ENCODE measurements around the gene JAG1. TPM values are rescaled to one million over a fixed set of nuclear protein-coding genes. Genes with fewer than 3 reads are reported as not detected.

The JAG1 gene
- total and polyA plus RNA-seq, 2 donors (not counting 3 experiments of a cell fraction or from before 2014, with no cell fraction given), result 19.7 to 37.0 TPM

- H3K79me2 ChIP-seq (ENCODE audit: control insufficient read depth, insufficient read depth, low read length), result peaks cover 51% of the 10 kb centered on the region
- intact Hi-C loops (cut with micrococcal nuclease) (no loop called here), dilution Hi-C loops (cut with MboI; ENCODE audit: extremely low pct_ligation_motif_present, low sequenced_read_pairs) (no loop called here)
- H4K20me1 ChIP-seq (replicated peaks; ENCODE audit: control insufficient read depth, extremely low read depth, insufficient read depth, low read length), result no peaks in the 10 kb centered on the region
- TF ChIP-seq MYC (IDR thresholded peaks at IDR 0.05; ENCODE audit: low read depth, low read length), result no peak
- peaks cover 21% of the 10 kb centered on the region for H3K4me1 ChIP-seq (ENCODE audit: control insufficient read depth, extremely low read depth, insufficient read depth, low read length)
- FAIRE-seq, result no peak
- H3K27ac ChIP-seq (ENCODE audit: insufficient read depth, low read depth, low read length), result no peak overlapping the region
- peaks cover 20 to 51% of the 10 kb centered on the region in 2 experiments for H3K36me3 ChIP-seq (ENCODE audit: control insufficient read depth in 2 of 2, extremely low read depth in 1 of 2, insufficient read depth in 2 of 2, low read length in 2 of 2)
- H3K4me2 ChIP-seq (ENCODE audit: insufficient read depth, low read length), result no peak overlapping the region
- CTCF ChIA-PET, result interaction anchor here (1.3 to 1.6 kb wide), 2 partner anchors 8 to 10 kb away, joined by 3 to 5 read pairs; no protein-coding TSS in a partner anchor
- no peaks in the 10 kb centered on the region for H3K9me1 ChIP-seq (replicated peaks; ENCODE audit: control insufficient read depth, extremely low read depth, insufficient read depth, low read length)
- H2AFZ ChIP-seq (ENCODE audit: low read depth, low read length), result no peak overlapping the region
- H3K9me3 ChIP-seq (replicated peaks; ENCODE audit: control insufficient read depth, insufficient read depth, low read length), result no peaks in the 10 kb centered on the region
- POLR2A ChIA-PET, result no interaction called here
- no peak overlapping the region for H3K4me3 ChIP-seq (replicated peaks in 1 of 3; ENCODE audit: insufficient read depth in 1 of 3, low read depth in 1 of 3, low read length in 3 of 3)
- BruUV-seq (replicated peaks), result no TSS peak
- no peaks in the 10 kb centered on the region for H3K27me3 ChIP-seq (ENCODE audit: control insufficient read depth in 2 of 2, insufficient read depth in 2 of 2, low read length in 2 of 2)
- DNase-seq (ENCODE audit: low read depth, low spot score), result no peak
- no peak overlapping the region for H3K9ac ChIP-seq (replicated peaks; ENCODE audit: extremely low read depth, insufficient read depth, low read length)
Measured at GRCh38 chr20:10661261-10661660, 12.5 kb downstream of the JAG1 start.

DNA sequence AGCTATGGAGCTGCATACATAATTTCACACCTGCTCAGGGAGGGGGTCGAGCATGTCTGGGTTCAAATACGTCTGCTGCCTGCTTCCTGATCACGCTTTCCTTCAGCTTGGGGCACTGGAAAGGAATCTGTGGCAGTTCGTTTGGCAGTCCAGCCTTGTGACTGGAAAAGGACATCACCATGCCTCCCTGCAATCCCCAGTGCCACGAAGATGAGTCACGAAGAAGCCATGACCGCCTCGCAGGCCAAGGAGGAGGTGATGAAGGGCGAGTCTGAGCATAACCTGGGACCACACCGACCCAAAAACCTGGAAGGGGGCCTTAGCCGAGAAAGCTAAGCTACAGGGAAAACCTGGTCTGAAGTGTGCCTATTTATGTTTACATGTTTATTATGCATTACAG is 13.1 kb downstream of the JAG1 start:
- intact Hi-C loops (cut with micrococcal nuclease) (no loop called here), dilution Hi-C loops (cut with MboI; ENCODE audit: extremely low pct_ligation_motif_present, low sequenced_read_pairs) (no loop called here)
- Histone ChIP-seq H3K36me3 (ENCODE audit: control insufficient read depth in 2 of 2, extremely low read depth in 1 of 2, insufficient read depth in 2 of 2, low read length in 2 of 2) (peaks cover 20 to 53% of the 10 kb centered on the region in 2 experiments), H3K4me1 (ENCODE audit: control insufficient read depth, extremely low read depth, insufficient read depth, low read length) (peaks cover 15% of the 10 kb centered on the region), H2AFZ (ENCODE audit: low read depth, low read length) (no peak overlapping the region), H3K79me2 (ENCODE audit: control insufficient read depth, insufficient read depth, low read length) (peaks cover 45% of the 10 kb centered on the region), H3K27ac (ENCODE audit: insufficient read depth, low read depth, low read length) (no peak overlapping the region), H3K9ac (replicated peaks; ENCODE audit: extremely low read depth, insufficient read depth, low read length) (no peak overlapping the region), H3K9me3 (replicated peaks; ENCODE audit: control insufficient read depth, insufficient read depth, low read length) (no peaks in the 10 kb centered on the region), H3K9me1 (replicated peaks; ENCODE audit: control insufficient read depth, extremely low read depth, insufficient read depth, low read length) (no peaks in the 10 kb centered on the region), H3K4me2 (ENCODE audit: insufficient read depth, low read length) (no peak overlapping the region), H3K4me3 (replicated peaks in 1 of 3; ENCODE audit: insufficient read depth in 1 of 3, low read depth in 1 of 3, low read length in 3 of 3) (no peak overlapping the region), H4K20me1 (replicated peaks; ENCODE audit: control insufficient read depth, extremely low read depth, insufficient read depth, low read length) (no peaks in the 10 kb centered on the region), H3K27me3 (ENCODE audit: control insufficient read depth in 2 of 2, insufficient read depth in 2 of 2, low read length in 2 of 2) (no peaks in the 10 kb centered on the region)
- no peak for FAIRE-seq
- DNase-seq (ENCODE audit: low read depth, low spot score), result no peak
- TF ChIP-seq, protein P1, sequence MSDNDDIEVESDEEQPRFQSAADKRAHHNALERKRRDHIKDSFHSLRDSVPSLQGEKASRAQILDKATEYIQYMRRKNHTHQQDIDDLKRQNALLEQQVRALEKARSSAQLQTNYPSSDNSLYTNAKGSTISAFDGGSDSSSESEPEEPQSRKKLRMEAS (IDR thresholded peaks at IDR 0.05; ENCODE audit: insufficient read depth, insufficient read length), result no peak
- TF ChIP-seq POLR2A (IDR thresholded peaks at IDR 0.05; ENCODE audit: low read depth, low read length) (no peak), FOS (IDR thresholded peaks at IDR 0.05; ENCODE audit: borderline replicate concordance, insufficient read depth, low read length) (no peak), JUN (IDR thresholded peaks at IDR 0.05; ENCODE audit: borderline replicate concordance, insufficient read depth, insufficient read length, low read depth) (no peak), EZH2 (IDR thresholded peaks at IDR 0.05; ENCODE audit: borderline replicate concordance, low read depth, low read length, severe bottlenecking) (no peak), POLR2AphosphoS5 (IDR thresholded peaks at IDR 0.05; ENCODE audit: insufficient read depth, low read depth, low read length) (no peak), GATA2 (IDR thresholded peaks at IDR 0.05; ENCODE audit: insufficient read depth, insufficient read length, low read depth, low read length) (no peak)
- no TSS peak for BruUV-seq (replicated peaks)
- ChIA-PET POLR2A (no interaction called here), CTCF (interaction anchor here (1.6 kb wide), 1 partner anchor 10 kb away, joined by 5 read pairs; no protein-coding TSS in a partner anchor)

Measured in endothelial cell of umbilical vein (primary cell).